GM21576 (cell line): ENCODE measurements around the gene NIPAL4.
A peak's percentile ranks its signal among the peaks of the same experiment; 100 is the strongest.

ENCODE experiments used
- ATAC-seq: cut with Tn5 transposase; IDR thresholded peaks from one replicate; pipeline ENCODE4 v1.9.1; 2021; ENCODE audit warnings: mild to moderate bottlenecking, moderate library complexity; ENCODE audit not compliant: unreplicated experiment

The NIPAL4 gene

GRCh38 chr5:157511651-157512644 is 51.9 kb downstream of the NIPAL4 start:
- no peak for ATAC-seq

- ATAC-seq: no peak
Observed at GRCh38 chr5:157513182-157513581, 53.2 kb downstream of the NIPAL4 start.

- no peak for ATAC-seq
Observed at GRCh38 chr5:157514974-157515373, 55.0 kb downstream of the NIPAL4 start.

- no peak for ATAC-seq
Observed at GRCh38 chr5:157516006-157516405, 56.0 kb downstream of the NIPAL4 start.

- ATAC-seq: no peak
Observed at GRCh38 chr5:157516626-157517325, 56.8 kb downstream of the NIPAL4 start.

- peak; percentile 95 for ATAC-seq
Observed at GRCh38 chr5:157518963-157519362, 59.0 kb downstream of the NIPAL4 start.

GRCh38 chr5:157519579-157520253 is 59.7 kb downstream of the NIPAL4 start:
- peak; percentile 43 for ATAC-seq

- no peak for ATAC-seq
Observed at GRCh38 chr5:157520911-157521703, 61.1 kb downstream of the NIPAL4 start.

- no peak for ATAC-seq
Observed at GRCh38 chr5:157521704-157522029, 61.7 kb downstream of the NIPAL4 start.

- no peak for ATAC-seq
Observed at GRCh38 chr5:157523976-157524375, 64.0 kb downstream of the NIPAL4 start.
